ENCODE measurements around the gene PDGFRB.

The PDGFRB gene

DNA sequence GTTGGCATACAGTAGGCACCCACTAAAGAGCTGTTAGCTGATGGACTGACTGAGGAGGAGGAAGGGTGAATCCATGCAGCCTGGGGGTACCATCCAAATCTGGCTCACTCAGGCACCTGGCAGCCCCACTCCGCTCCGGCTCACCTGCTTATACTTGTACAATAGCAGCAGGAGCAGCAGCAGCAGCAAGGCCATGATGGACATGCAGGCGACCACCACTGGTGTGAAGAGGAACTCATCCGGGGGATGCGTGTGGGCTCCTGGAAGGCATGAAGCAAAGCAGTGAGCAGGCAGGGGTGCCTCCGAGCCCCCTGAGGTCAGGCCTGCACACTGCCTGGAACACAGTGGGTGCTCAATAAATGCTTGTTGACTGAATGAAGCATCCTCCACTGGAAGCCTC lies 87.6 kb downstream of the PDGFRB start:
- no peak overlapping the region for H3K4me3 ChIP-seq (ENCODE audit: low read depth, low read length)
- TF ChIP-seq, protein P1, sequence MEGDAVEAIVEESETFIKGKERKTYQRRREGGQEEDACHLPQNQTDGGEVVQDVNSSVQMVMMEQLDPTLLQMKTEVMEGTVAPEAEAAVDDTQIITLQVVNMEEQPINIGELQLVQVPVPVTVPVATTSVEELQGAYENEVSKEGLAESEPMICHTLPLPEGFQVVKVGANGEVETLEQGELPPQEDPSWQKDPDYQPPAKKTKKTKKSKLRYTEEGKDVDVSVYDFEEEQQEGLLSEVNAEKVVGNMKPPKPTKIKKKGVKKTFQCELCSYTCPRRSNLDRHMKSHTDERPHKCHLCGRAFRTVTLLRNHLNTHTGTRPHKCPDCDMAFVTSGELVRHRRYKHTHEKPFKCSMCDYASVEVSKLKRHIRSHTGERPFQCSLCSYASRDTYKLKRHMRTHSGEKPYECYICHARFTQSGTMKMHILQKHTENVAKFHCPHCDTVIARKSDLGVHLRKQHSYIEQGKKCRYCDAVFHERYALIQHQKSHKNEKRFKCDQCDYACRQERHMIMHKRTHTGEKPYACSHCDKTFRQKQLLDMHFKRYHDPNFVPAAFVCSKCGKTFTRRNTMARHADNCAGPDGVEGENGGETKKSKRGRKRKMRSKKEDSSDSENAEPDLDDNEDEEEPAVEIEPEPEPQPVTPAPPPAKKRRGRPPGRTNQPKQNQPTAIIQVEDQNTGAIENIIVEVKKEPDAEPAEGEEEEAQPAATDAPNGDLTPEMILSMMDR (IDR thresholded peaks at IDR 0.05; ENCODE audit: low read depth, low read length): no peak
- TF ChIP-seq MYC (IDR thresholded peaks at IDR 0.05; ENCODE audit: low read depth, low read length): no peak
- TF ChIP-seq POLR2A (IDR thresholded peaks at IDR 0.05; ENCODE audit: extremely low read depth, insufficient read length): no peak
- TF ChIP-seq, protein P2, sequence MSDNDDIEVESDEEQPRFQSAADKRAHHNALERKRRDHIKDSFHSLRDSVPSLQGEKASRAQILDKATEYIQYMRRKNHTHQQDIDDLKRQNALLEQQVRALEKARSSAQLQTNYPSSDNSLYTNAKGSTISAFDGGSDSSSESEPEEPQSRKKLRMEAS (IDR thresholded peaks at IDR 0.05; ENCODE audit: low read depth, low read length): no peak
- no peak for DNase-seq (ENCODE audit: low read depth)

DNA sequence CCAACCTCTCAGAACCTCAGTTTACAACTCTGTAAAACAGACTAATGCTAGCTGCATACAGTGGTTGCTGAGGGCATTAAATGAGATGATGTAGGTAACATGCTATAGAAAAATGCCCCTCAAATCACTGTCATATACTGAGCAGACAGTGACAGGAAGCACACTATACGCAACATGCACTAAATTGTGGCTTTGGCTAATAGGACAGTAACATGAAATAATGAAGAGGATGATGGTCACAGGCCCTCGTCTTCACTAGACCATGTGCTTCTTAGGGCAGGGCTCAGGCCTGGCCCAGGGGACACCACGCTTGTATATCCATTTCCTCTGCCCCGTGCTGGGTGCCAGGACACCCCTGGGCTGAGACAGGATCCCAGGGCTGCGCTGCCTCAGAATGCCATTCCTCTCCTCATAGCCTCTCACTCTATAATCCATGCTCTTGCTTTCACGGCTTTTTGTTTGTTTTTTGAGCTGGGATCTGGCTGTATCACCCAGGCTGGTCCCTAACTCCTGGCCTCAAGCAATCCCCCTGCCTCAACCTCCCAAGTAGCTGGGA lies 88.2 kb downstream of the PDGFRB start:
- TF ChIP-seq, protein P2 (IDR thresholded peaks at IDR 0.05; ENCODE audit: low read depth, low read length): peak; percentile 89
- no peak for TF ChIP-seq POLR2A (IDR thresholded peaks at IDR 0.05; ENCODE audit: extremely low read depth, insufficient read length)
- peak; percentile 65 for DNase-seq (ENCODE audit: low read depth)
- no peak overlapping the region for H3K4me3 ChIP-seq (ENCODE audit: low read depth, low read length)

DNA sequence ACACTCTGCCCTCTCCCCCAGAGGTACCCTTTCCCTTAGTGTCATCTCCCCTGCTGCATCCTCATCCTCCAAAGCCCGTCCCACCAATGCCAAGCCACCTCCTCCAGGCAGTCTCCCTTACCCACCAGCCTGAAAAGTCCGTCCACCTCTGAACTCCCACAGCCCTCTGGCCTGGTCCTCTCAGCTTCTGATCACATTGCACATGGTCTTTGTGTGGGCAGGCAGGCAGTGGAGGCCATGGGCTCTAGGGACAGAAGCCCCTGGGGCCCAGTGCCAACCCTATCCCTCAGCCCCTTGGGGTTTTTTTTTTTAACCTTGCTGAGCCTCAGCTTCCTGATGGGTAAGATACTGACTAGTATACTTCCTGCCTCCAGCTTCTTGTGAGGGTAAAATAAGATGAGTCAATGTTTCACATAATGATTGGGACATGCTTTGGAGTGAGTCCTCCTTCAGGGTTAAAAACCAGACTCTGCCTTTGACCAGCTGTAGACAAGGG lies 88.7 kb downstream of the PDGFRB start:
- H3K4me3 ChIP-seq (ENCODE audit: low read depth, low read length): peak overlapping the region; percentile 56
- DNase-seq (ENCODE audit: low read depth): peak; percentile 96
- TF ChIP-seq POLR2A (IDR thresholded peaks at IDR 0.05; ENCODE audit: extremely low read depth, insufficient read length) (no peak), MYC (IDR thresholded peaks at IDR 0.05; ENCODE audit: low read depth, low read length) (peak; percentile 67; the same call in 1 of the 2 replicates)
- TF ChIP-seq, protein P2 (IDR thresholded peaks at IDR 0.05; ENCODE audit: low read depth, low read length): peak; percentile 61

DNA sequence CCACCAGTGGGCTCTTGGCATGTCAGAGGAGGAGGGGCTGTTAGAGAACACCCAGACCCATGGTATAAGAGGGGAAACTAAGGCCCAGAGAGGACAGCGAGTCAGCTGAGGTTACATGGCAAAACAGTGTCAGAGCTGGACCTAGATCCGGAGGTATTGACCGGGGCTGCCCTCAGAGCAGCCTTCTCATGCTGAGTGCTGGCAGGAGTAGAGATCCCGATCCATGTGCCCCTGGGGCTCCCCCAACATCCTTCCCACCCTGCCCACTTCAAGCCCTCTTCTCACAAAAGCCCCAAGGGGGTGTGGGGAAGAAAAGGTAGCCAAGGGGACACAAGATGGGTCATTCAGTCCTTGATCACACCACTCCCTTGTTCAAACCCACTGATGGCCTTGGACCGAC lies 89.2 kb downstream of the PDGFRB start:
- TF ChIP-seq, protein P1 (IDR thresholded peaks at IDR 0.05; ENCODE audit: low read depth, low read length): no peak
- TF ChIP-seq POLR2A (IDR thresholded peaks at IDR 0.05; ENCODE audit: extremely low read depth, insufficient read length): no peak
- TF ChIP-seq, protein P2 (IDR thresholded peaks at IDR 0.05; ENCODE audit: low read depth, low read length): no peak
- no peak for TF ChIP-seq MYC (IDR thresholded peaks at IDR 0.05; ENCODE audit: low read depth, low read length)

DNA sequence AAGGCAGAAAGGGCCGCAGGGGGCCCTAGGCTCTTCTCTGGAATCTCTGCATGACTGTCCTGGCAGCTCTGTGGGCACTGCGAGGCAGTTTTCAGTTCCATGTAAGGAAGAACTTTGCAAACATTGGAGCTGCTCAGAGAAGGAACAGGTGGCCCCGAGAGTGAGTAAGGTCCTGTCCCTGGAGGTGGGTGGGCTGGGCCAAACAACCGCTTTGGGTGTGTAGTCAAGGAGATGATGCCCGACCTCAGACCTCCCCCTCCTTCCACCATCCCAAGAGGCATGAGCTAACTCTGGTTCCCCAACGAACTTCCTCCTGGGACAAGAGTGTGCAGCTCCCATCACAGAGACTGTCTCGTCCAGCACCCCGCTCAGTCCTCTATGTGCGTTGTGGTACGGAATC lies 89.8 kb downstream of the PDGFRB start:
- H3K4me3 ChIP-seq (ENCODE audit: low read depth, low read length): peak overlapping the region; percentile 56
- peak; percentile 98 for DNase-seq (ENCODE audit: low read depth)
- TF ChIP-seq, protein P1 (IDR thresholded peaks at IDR 0.05; ENCODE audit: low read depth, low read length): no peak
- TF ChIP-seq MYC (IDR thresholded peaks at IDR 0.05; ENCODE audit: low read depth, low read length) (no peak), POLR2A (IDR thresholded peaks at IDR 0.05; ENCODE audit: extremely low read depth, insufficient read length) (no peak)
- TF ChIP-seq, protein P2 (IDR thresholded peaks at IDR 0.05; ENCODE audit: low read depth, low read length): no peak

More for the DNA sequence above, 89.2 kb downstream of the PDGFRB start:
- H3K4me3 ChIP-seq (ENCODE audit: low read depth, low read length): peak overlapping the region; percentile 56
- no peak for DNase-seq (ENCODE audit: low read depth)

DNA sequence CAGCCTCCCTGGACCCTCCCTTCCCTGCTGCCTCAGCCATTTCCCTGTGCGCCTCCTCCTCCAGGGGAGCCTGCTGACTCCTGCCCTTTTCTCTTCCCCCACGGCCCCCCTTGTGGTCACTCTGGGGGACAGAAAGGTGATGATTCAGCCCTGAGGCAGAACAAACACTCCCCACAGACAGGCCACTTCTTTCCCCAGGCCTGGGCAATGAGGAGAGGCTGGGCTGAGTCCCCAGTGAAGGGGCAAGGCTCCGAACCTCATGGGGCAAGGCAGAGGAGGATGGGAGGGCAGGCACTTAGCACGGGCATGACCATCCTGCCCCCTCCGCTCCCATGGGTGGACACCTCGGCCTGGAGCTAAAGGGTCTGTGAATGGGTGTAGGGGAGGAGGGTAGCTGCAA lies 90.3 kb downstream of the PDGFRB start:
- H3K4me3 ChIP-seq (ENCODE audit: low read depth, low read length): peak overlapping the region; percentile 56
- TF ChIP-seq, protein P1 (IDR thresholded peaks at IDR 0.05; ENCODE audit: low read depth, low read length): no peak
- TF ChIP-seq, protein P2 (IDR thresholded peaks at IDR 0.05; ENCODE audit: low read depth, low read length): no peak
- TF ChIP-seq MYC (IDR thresholded peaks at IDR 0.05; ENCODE audit: low read depth, low read length) (no peak), POLR2A (IDR thresholded peaks at IDR 0.05; ENCODE audit: extremely low read depth, insufficient read length) (no peak)
- DNase-seq (ENCODE audit: low read depth): peak; percentile 80
